ENCODE results near the gene TPP2.
A peak's percentile ranks its signal among the peaks of the same experiment; 100 is the strongest.

Gene TPP2

DNA sequence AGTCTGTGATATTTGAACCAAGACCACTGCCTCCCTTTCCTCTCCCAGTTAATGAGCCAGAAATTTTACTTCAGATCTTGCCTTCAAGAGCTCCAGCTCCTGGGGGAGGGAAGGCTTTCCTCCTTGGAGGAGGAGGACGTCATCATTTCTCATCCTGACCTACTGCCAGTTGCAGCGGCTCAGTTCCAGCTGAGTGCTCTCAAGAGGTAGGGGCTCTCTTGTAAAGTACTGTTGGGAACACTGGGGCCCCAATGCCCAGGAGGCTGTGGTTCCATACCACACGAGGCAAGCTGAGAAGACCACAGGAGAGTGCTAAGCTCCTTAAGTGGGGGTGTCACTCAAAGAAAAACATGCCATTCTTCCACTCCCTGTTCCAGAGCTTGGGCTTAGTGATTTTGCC is 61.9 kb downstream of the TPP2 start:
- no peak for DNase-seq

DNA sequence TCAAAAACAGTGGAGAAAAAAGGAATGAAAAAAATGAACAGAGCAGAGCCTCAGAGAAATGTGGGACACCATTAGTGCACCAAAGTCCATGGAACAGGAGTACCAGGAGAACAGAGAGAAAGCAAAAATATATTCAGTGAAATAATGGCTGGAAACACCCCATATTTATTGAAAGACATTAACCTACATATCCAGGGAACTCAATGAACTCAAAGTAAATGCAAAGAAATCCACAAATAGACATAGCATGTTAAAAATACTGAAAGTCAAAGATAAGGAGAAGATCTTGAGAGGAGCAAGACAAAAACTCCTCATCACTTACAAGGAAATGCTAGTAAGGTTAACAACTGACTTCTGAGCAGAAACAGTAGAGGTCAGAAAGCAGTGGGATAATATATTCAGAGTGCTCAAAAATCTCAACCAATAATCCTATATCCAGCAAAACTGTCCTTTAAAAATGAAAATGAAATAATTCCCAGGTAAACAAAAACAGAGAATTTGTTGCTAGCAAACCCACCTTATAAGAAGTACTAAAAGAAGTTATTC is 62.5 kb downstream of the TPP2 start:
- no peak for DNase-seq

DNA sequence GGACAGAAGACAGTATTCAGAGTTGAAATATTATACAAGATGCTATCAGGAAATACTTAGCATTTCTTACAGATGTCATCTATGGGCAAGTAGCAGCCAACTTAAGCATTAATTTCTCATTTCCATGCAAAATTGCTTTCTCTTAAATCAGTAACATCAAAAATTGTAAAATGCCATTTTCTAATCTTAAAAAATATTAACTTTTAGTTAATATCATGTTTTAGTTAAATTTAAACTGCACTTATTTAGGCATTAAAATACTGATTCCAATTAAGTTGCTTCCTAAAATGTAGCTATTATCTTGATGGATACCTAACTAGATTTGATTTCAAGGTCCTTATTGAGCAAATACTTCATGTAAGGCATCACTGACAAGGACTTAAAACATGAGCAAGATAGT is 70.2 kb downstream of the TPP2 start:
- DNase-seq = no peak

DNA sequence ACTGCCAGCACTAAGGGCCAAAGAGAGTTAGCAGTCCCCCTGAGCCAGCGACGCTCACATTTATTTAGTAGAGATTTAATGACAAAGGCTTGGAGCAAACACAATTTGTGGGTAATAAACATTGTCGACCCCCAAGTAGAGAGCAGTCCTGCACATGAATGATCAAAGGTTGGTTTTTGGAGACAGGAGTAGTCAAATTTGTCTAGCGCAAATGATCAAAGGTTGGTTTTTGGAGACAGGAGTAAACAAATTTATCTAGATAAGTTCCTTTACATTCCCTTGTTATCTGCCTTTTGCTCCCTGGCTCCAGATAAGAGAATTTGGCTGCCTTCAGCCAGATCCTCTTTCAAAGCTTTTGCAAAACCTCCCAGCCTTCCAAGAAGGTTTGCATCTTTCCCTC is 71.1 kb downstream of the TPP2 start:
- DNase-seq = no peak

DNA sequence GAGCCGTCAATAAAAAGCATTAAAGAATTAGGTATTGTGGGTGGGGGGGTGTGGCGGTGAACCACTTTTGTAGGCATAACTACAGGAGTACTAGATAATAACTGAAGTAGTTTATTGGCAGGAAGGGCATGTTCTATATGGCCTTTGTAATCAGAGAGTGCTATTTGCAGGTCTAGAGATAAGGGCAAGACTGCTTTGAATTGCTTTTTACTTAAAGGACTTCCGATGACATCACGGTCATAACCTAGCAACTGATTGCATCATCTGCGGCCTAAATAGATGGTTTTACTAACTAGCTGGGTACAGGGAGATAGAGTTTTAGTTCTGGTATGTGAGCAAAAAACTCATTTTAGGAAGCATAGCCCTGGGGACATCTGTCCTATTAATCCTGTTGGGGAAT is 73.3 kb downstream of the TPP2 start:
- no peak for DNase-seq

DNA sequence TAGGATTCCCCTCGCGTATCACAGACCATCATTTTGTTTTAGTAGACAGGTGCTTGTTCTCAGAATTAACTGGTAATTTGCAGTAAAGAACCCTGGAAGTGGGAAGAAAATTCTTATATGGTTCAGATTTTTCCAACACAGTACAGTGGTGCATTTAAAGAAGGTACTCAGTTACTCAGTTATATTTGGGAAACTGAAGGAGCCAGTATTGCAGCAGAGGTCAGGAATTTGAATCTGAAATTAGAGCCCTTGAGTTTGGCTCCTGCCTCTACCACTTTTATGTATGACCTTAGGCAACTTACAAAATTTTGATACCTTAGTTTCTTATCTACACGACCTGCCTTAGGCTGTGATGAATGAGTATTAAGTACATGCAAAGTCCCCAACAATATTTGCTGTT is 78.3 kb downstream of the TPP2 start:
- no peak for DNase-seq

DNA sequence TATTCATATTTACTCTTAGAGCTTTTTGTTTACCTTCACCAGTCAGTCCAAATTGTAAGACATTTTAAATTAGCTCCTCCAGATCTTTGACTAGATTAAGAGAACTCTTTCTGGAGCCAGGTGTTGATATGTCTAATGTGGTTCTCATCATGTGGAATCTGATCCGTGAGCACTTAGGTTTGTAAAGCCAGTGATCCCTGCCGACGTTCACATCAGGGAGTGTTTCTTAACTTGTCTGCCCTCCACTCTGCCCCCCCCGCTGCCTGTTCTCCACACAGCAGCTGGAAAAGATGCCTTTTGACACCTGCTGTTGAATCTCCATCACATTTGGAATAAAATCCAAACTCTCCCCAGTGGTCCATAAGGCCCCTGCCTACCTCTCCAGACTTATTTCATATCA is 80.3 kb downstream of the TPP2 start:
- no peak for DNase-seq

DNA sequence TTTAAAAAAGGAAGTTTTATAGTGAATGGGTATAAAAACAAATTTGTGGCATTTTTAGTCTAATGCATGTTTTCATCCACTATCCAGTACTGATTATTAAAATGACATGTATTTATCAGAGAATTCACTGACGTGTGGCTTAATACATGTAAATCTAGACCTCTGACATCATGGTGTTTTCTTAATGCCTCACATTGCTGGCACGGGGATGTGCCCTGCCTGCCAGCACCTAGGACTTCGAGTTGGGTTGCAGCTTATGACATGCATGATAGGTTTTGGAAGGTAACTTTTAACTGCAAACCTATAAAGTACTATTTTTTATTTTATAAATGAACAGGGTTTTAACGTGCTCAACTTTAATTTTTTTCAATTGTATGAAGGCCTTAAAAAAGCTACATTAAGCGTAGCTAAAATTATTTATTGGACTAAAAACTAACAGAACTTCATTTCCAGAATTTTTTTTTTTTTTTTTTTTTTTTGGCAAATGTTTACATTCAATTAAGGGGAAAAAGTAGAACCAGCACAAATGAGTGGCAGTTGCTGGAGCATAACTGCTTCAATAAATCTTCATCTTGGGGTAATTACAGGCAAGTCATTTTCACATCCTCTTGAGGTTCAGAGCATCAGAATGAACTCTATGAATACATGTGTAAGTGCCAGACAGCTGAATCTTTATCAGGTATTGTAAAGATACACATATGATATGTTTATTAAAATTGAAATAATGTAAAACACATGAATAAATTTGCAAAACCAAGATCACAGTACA is 81.7 kb downstream of the TPP2 start:
- no peak for DNase-seq

DNA sequence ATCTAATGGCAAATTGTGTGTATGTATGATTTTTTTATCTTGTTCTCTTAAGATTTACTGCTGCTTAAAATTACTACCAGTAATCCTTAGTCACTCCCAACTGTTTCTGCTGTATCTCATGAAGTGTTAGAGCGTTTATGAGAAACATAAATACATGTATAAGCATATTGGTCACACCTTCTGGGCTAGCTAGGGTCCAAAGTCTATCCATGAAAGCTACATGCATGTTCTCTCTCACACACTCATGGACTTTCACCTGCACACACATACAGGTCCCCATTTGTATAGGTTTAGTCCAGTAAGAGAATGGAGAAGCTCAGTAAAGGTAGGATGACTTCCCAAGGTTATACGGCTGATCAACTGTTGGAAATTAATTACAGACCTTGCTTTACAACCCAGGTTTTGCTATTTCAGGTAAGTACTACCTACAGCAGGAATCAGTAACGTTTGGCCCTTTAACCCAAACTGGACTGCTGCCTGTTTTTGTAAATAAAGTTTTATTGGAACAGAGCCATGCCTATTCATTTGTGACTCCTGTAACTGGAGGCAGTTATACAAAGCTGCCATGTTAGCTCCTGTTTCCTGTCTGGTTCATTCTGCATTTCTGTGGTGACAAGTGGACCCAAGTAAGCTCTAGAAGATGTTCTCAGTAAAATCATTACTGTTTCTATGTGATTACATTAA is 82.8 kb downstream of the TPP2 start:
- no peak for DNase-seq

DNA sequence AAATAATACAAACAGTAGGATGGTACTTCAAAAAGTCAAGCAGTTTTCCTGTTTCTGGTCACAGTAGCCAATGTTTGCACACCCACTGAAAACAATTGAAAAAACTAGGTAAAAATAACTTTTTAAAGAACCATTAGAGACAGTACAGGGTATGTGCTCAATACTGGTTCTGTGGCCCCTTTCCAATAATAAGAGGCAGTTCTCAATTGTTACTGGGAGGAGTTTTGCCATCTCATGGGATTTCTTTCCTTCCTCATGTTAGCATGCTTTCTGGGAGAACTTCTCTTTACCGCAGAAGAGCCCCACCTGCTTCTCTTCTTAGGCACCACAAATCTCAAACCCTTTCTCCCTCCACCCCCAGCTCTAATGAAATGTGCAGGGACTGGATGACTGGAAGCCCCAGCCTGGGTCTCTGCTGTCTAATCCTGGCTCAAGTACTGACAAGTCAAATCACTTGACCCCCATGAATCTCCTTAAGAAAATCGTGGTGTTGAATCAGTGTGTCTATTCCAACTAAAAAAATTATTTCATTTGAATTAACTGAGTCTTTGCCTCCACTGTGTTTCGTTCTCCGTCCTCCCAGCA is 83.4 kb downstream of the TPP2 start:
- DNase-seq = no peak

DNA sequence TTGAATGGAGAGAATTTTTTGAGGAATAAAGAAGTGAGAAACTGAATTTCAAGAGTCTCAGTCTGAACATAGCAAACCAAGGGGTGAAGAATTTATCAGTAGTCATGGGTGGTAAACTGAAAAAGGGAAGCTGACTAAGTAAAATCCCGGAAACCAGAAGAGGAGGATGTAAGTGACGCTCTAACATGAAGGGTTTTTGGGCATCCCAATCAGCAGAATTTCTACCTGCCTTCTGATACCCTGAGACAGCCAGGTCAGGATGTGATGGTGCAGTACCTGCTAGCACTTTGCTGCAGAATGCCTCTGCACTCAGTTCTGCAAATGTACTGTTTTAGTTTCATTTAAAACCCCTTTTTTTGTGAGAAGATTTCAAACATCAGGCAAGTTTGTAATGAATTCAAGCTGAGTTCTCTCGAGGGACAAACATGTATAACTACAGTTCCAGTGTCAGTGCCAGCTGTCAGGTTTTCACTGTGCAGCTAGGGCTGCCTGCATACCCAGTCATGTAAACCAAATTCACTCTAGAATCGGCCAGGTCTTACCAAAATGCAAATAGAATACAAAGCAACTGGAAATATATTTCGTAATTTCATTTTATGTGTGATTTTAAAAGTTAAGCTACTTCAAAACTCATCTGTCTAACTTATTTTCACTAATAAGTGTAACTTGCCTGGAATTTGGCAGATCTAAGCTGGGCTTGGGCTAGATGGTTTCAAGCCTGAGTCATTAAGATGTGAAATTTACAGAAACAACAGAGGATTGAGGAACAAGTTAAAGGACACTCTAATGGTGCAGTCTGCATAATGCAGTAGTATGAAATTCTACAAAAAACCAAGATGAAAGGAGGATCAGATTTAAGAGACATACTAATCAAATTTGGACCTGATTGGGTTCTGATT is 84.3 kb downstream of the TPP2 start:
- peak; percentile 44 for DNase-seq

DNA sequence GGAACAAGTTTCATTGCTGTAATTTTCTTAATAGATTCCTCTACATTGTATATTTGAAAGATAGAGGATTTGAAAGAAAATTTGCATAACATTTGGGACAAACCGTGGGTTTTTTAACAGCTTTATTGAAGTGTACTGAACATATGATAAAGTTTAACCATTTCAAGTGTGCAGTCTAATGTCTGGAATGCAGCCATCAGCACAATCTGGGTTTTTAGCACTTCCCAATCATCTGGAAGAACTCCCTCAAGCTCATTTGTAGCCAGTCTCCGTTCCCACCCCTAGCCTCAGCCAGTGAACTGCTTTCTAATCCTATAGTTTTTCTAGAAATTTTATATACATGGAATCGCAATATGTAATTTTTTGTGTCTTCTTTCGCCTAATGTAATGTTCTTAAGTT is 85.4 kb downstream of the TPP2 start:
- no peak for DNase-seq

DNA sequence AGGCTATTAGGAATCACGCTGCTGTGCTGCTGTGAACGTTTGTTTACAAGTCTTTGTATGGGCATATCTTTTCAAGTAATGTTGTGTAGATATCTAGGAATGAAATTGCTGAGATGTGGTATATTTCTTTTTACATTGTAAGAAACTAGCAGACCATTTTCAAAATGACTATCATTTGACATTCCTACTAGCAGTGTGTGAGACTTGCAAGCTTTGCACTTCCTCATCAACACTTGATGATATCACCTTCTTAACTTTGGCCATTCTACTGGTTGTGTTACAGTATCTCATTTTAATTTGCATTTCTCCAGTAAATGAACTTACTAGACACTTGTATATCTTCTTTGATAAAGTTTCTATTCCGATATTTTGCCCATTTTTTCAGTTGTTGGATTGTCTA is 85.9 kb downstream of the TPP2 start:
- no peak for DNase-seq

DNA sequence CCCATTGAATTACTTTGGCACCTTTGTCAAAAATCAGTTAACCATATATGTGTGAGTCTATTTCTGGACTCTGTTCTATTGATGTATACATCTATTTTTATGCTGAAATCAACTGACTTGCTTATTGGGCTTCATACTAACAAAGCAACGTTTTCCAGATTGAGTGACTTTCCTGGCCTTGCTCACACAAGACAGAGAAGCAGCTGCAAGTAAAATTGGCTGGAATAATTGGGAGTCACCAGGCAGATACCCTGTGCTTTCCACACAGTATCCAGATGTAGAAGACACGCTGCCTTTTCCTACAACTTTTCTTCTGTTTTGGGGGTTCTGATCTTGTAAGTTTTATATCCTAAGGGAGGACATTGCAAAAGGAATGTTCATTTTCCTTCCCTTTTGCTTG is 86.9 kb downstream of the TPP2 start:
- DNase-seq = no peak

DNA sequence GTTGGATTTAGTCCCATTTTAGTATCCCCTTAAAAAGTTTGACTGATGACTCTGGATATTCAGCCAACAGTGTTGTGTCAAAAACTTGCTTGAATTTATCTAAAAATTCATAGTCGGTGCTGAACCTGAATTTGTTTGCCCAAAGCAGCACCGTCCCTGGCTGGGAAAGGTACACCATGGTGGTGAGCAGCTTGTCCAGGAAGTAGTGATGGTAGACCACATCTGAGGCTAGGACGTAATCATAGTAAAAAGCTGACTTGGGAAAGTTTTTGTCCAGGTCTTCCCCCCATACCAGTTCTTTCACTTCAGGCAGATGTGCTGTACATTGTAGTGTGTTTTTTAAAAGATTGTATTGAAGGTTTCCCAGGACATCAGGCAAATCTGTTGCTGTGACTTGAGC is 89.2 kb downstream of the TPP2 start:
- DNase-seq = no peak

DNA sequence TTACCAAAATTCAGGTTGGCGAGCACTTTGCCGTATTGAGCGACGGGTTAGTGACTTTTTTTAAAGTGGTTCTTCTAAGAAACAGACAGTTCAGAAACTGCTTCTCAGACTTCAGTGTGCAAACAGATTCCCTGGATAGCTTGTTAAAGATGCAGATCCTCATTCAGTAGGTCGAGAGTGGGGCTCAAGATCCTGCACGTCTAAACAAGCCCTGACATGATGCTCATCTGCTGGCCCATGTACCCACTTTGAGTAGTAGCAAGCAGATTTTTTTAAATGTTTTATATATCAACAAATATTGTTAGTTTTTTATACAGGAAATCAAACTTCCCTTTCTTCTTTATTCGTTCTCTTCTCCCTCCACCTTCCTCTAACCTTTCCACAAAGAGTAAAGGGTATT is 90.7 kb downstream of the TPP2 start:
- DNase-seq = no peak

DNA sequence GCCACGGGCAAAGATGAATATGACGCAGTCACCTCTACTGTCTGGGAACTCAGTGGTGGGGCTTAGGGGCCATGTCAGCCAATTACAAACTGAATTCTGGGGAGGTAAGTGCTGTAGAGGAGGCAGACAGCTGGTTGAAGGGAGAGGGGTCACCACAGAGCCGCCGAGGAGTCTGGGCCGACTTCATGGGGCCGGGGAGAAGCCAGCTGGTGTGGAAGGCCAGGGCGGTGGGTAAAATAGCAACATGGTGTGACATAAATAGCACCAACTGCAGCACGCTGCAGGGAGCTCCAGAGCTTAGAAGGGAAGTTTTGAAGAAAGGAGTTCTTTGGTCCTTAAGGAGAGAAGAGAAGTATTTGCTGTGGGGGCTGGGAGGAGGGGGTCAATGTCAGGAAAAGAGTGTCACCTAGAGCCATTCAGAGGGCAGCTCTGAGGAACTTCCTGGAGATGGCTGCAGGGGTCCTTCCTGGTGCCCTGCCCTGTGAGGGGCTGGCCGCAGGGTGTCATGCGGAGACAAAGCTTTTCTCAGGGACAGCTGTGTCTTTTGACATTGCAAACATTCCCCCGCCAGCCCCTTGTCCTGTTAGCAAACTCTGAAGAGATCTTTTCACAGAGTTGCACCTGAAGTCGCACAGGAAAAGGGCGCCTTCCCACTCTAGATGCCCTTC is 91.7 kb downstream of the TPP2 start:
- no peak for DNase-seq

DNA sequence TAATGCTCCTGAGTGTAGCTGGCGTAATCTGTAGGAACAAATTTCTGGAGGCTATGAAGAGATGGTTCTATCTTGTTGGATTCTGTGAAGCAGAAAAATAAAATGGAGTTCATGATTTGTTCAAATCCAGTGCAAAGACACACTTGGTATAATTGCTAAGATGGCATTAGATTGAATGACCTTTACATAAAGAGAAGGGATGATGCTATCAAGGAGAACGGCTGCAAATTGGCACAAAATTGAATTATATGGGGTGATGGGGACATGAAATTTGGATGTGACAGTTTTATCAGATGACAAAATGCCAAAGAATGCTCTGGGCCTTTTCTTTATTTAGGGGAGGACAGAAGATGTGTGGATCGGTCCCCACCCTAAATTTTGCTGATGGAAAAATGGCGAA is 94.1 kb downstream of the TPP2 start:
- DNase-seq = no peak

DNA sequence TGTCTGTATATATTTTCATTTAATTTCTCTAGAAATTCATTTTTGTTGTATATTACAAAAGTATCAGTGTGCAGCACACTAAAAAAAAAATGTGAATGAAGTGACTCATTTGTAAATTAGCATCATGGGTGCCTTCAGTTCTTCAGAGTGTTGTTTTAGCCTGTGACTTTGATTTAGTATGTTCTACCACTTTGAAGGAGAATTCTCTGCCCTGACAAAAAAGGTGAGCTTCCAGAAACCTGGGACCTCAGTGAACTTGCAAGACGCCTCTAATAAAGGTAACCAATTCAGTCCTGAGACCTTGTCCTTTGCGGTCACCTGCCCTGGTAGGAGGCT is 95.7 kb downstream of the TPP2 start:
- no peak for DNase-seq

DNA sequence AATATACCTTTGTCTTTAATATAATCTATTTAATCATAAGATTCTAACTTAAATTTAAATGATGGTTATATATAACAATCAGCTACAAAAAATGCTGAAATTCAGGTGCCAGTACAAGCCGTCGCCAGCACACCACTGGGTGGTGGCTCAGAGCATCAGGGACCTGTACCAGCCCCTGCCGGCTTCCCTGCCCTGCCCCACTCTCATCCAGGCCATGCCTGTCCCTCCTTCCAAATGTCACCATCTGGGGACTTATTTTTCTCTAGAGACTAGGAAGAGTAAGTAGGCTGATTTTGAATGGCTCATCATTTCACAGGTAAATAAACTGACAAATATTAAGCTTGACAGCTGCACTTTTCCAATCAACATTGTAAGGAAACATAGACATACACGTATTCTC is 96.5 kb downstream of the TPP2 start:
- no peak for DNase-seq

DNA sequence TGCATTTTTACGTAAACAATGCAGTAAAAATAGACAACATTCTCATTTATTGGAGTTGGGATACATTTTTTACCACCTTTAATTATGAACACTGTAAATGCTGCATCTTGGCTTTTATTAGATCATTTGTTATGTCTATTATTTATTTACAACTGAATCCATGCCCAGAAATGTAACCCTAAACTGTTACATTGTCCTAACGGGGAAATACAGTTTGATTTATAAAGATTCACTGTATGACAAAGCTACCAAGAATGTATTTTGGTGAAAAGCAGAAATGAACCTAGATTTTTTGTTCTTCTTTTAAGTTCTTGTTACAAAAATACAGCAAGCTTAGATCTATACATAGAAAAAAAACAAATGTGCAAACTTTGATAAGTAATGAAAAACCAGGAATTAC is 97.0 kb downstream of the TPP2 start:
- DNase-seq = no peak

DNA sequence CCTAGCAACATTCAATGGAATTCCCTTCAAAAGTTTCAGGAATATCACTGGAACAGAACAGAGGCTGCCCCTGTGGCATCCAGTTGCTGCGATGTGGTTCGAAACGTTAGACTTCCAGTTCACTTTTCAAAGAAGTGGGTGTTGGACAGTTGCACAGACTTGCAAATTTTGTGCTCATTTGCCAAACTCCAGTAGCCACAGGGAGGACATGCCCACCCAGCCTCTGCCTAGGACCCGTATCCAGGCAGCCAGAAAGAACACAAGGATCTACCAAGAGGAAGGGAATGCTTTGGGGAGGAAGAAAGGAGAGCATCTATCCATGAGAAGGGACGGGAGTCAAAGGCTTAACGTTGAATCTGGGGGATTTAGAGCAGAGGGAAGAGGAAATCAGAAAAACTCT is 98.2 kb downstream of the TPP2 start, which contains the start of gene METTL21C:
TSS of gene METTL21C (minus strand) at position 108 of the 400 bp plus-strand sequence. CDS start 546 bp downstream, outside the sequence.
- DNase-seq = no peak

DNA sequence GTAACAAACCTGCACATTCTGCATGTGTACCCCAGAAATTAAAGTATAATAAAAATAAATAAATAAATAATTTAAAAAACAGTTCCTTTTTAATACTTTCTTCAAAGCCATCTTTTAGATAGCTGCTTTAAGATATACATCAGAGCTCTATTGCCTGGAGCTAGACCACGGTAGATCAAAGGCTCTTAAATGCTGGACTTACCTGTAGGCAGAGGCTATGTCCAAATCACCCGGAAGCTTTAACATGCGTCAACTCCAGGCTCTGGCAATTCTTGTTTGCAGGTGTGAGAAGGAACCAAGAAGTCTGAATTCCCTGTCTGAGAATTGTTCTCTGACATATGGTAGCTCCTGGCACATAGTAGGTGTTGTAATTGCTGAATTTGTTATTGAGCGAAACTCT is 99.7 kb downstream of the TPP2 start:
- no peak for DNase-seq
